ENCODE measurements around the gene NKX2-2.
"Not testable (repeated sequence)": the region's sequence is repeated elsewhere in the genome, so short reads cannot be mapped to it uniquely, and the experiment has no call there.

Gene NKX2-2

DNA sequence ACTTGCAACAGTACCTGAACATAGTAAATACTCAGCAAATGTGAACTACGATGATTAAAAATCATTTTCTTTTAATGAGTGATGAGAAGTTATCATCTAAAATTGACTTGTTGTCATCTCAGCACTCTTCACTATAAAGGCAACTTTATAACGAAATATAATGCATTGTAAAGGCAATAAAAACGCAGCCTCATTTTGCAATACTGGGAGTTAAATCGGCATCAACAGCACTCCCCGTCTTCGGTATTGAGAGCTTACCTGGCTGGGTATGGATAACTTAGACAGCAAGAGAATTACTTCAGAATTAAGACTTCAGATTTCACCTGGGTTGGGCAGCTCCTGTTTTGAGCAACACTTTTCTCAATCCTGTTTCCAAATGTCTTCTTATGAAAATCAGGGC lies 20.8 kb downstream of the NKX2-2 start:
- H3K4me3 ChIP-seq (ENCODE audit: low read depth, low read length): no peak overlapping the region
- no peak for DNase-seq (ENCODE audit: low read depth)
- TF ChIP-seq, protein P1, sequence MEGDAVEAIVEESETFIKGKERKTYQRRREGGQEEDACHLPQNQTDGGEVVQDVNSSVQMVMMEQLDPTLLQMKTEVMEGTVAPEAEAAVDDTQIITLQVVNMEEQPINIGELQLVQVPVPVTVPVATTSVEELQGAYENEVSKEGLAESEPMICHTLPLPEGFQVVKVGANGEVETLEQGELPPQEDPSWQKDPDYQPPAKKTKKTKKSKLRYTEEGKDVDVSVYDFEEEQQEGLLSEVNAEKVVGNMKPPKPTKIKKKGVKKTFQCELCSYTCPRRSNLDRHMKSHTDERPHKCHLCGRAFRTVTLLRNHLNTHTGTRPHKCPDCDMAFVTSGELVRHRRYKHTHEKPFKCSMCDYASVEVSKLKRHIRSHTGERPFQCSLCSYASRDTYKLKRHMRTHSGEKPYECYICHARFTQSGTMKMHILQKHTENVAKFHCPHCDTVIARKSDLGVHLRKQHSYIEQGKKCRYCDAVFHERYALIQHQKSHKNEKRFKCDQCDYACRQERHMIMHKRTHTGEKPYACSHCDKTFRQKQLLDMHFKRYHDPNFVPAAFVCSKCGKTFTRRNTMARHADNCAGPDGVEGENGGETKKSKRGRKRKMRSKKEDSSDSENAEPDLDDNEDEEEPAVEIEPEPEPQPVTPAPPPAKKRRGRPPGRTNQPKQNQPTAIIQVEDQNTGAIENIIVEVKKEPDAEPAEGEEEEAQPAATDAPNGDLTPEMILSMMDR (IDR thresholded peaks at IDR 0.05; ENCODE audit: insufficient read depth, low read depth, low read length, missing control alignments): no peak

DNA sequence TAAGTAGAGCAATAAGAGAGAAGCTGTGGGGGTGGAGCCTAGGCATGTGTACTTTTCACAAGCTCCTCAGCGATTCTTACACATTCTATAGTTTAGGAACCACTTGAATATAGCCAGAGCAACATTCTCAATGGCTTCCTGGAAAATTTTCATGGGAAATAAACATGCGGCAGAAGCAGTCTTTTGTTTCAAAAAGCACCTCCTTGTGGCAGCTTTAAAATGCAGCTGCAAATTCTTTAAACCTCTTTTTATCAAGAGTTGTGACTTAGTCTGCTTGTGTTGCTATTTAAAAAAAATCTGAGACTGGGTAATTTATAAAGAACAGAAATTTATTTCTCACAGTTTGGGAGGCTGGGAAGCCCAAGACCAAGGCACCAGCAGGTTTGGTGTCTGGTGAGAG lies 23.8 kb downstream of the NKX2-2 start:
- DNase-seq (ENCODE audit: low read depth): no peak
- no peak overlapping the region for H3K4me3 ChIP-seq (ENCODE audit: low read depth, low read length)
- TF ChIP-seq, protein P1 (IDR thresholded peaks at IDR 0.05; ENCODE audit: insufficient read depth, low read depth, low read length, missing control alignments): no peak

DNA sequence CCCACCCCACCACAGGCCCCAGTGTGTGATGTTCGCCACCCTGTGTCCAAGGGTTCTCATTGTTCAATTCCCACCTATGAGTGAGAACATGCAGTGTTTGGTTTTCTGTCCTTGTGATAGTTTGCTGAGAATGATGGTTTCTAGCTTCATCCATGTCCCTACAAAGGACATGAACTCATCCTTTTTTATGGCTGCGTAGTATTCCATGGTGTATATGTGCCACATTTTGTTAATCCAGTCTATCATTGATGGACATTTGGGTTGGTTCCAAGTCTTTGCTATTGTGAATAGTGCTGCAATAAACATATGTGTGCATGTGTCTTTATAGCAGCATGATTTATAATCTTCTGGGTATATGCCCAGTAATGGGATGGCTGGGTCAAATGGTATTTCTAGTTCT lies 33.7 kb downstream of the NKX2-2 start:
- H3K4me3 ChIP-seq (ENCODE audit: low read depth, low read length); DNase-seq (ENCODE audit: low read depth): not testable (repeated sequence)

DNA sequence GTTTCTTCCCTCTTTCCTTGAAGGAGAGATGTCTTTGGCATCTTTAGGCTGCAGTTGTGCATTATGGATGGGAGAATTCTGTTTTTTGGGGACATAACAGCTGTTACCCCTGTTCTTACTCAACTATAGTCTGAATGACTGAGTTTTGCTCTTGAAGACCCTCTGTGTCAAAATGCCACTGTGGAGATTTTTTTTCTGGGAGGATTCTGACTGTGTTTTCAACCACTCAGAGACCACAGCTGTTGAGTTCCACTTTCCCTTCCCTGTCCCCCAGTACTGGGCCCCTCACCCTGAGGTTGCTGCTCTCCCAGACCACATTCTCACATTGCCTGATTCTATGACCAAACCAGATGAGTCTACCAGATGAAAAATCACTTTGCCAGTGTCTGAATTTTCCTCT lies 48.1 kb downstream of the NKX2-2 start:
- peak; percentile 27 for DNase-seq (ENCODE audit: low read depth)
- no peak overlapping the region for H3K4me3 ChIP-seq (ENCODE audit: low read depth, low read length)
- TF ChIP-seq, protein P1 (IDR thresholded peaks at IDR 0.05; ENCODE audit: insufficient read depth, low read depth, low read length, missing control alignments): no peak

DNA sequence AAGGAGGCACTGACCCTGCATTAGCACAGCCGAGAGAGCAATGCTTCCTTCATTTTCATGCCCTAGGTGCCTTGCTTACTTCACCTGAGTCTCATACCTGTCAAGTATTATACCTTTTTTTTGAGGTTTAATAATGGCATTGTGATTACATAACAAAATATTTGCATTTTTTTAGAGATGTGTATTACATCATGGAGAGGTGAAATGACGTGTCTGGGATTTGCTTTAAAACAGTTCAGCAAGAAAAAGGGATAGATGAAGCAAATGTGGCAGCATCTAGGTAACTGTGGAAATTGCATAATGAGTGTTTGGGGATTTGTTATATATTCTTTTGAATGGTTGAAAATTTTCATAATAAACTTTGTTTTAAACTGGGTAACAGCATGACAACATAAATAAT lies 48.9 kb downstream of the NKX2-2 start:
- H3K4me3 ChIP-seq (ENCODE audit: low read depth, low read length): no peak overlapping the region
- no peak for DNase-seq (ENCODE audit: low read depth)
- TF ChIP-seq, protein P1 (IDR thresholded peaks at IDR 0.05; ENCODE audit: insufficient read depth, low read depth, low read length, missing control alignments): no peak

Measured in GM12865 (cell line).